DND-41 (cell line): ENCODE data around the gene NUP210L.

Experiments
- EZH2 ChIP-seq: IDR thresholded peaks from 3 replicates; pipeline ENCODE4 v1.6.1; 2012; ENCODE audit warnings: borderline replicate concordance, low read depth, mild to moderate bottlenecking, moderate library complexity, low read length, inconsistent platforms; ENCODE audit not compliant: severe bottlenecking
- TF ChIP-seq, protein P1 (sequence below): IDR thresholded peaks from 2 replicates; pipeline ENCODE4 v1.5.1; 2012; ENCODE audit warnings: borderline replicate concordance, low read length, moderate library complexity, mild to moderate bottlenecking; ENCODE audit not compliant: poor library complexity, severe bottlenecking; ENCODE audit errors: extremely low read depth

DNA sequence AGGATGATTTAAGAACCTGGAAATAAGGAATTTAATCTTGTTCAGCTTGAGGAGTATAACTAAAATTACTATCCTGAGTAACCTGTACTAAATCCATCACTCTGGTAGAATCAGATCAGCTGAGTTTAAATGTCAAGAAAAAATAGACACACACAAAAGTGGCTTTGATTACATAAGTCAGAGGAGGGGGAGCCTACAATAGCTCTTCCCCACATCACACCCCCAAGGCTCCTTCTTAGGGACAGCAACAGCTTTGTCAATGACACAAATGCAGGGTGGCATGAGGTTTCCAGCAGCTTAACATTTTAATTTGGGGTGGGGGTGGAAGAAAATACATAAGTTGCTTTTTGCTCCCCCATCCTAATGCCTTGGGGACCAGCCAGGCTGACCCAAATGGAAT, 12.6 kb upstream of the NUP210L start:
- TF ChIP-seq, protein P1, sequence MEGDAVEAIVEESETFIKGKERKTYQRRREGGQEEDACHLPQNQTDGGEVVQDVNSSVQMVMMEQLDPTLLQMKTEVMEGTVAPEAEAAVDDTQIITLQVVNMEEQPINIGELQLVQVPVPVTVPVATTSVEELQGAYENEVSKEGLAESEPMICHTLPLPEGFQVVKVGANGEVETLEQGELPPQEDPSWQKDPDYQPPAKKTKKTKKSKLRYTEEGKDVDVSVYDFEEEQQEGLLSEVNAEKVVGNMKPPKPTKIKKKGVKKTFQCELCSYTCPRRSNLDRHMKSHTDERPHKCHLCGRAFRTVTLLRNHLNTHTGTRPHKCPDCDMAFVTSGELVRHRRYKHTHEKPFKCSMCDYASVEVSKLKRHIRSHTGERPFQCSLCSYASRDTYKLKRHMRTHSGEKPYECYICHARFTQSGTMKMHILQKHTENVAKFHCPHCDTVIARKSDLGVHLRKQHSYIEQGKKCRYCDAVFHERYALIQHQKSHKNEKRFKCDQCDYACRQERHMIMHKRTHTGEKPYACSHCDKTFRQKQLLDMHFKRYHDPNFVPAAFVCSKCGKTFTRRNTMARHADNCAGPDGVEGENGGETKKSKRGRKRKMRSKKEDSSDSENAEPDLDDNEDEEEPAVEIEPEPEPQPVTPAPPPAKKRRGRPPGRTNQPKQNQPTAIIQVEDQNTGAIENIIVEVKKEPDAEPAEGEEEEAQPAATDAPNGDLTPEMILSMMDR, result no peak
- no peak for TF ChIP-seq EZH2
